Activated CD4-positive, alpha-beta T cell treated with anti-CD3 and anti-CD28 coated beads for 24 hours (primary cell): Measurements from ENCODE around the gene UBE4B.
"Not testable (repeated sequence)": the region's sequence is repeated elsewhere in the genome, so short reads cannot be mapped to it uniquely, and the experiment has no call there.

Source experiments
- DNase-seq, 2 donors: peaks; one replicate each; pipeline ENCODE4 v3.0.0-alpha.2; 2020; ENCODE audit warnings: low read depth in 2 of 2

Gene UBE4B

GRCh38 chr1:10071640-10072039, 38.9 kb downstream of the UBE4B start:
- DNase-seq, result no peak

- not testable (repeated sequence) for DNase-seq
Observed at GRCh38 chr1:10073371-10073770, 40.6 kb downstream of the UBE4B start.

GRCh38 chr1:10074059-10074851, 41.5 kb downstream of the UBE4B start:
- peak; percentile 18 to 55 for DNase-seq

GRCh38 chr1:10074852-10075730, 42.3 kb downstream of the UBE4B start:
- DNase-seq, result no peak

- DNase-seq, result no peak
Observed at GRCh38 chr1:10075732-10076131, 43.0 kb downstream of the UBE4B start.

- no peak for DNase-seq
Observed at GRCh38 chr1:10078494-10078893, 45.7 kb downstream of the UBE4B start.

GRCh38 chr1:10080523-10080922, 47.8 kb downstream of the UBE4B start:
- no peak for DNase-seq

GRCh38 chr1:10082785-10083479, 50.2 kb downstream of the UBE4B start:
- no peak for DNase-seq

- DNase-seq, result no peak
Observed at GRCh38 chr1:10084045-10084444, 51.3 kb downstream of the UBE4B start.

GRCh38 chr1:10085076-10085475, 52.3 kb downstream of the UBE4B start:
- DNase-seq, result no peak

GRCh38 chr1:10087210-10087609, 54.5 kb downstream of the UBE4B start:
- no peak for DNase-seq

GRCh38 chr1:10101929-10102328, 69.2 kb downstream of the UBE4B start:
- no peak for DNase-seq

GRCh38 chr1:10103193-10103592, 70.4 kb downstream of the UBE4B start:
- no peak for DNase-seq

- DNase-seq, result no peak
Observed at GRCh38 chr1:10104834-10105233, 72.1 kb downstream of the UBE4B start.

GRCh38 chr1:10105484-10105883, 72.7 kb downstream of the UBE4B start:
- no peak for DNase-seq

- no peak for DNase-seq
Observed at GRCh38 chr1:10106241-10106640, 73.5 kb downstream of the UBE4B start.

- no peak for DNase-seq
Observed at GRCh38 chr1:10106756-10107475, 74.2 kb downstream of the UBE4B start.

- not testable (repeated sequence) for DNase-seq
Observed at GRCh38 chr1:10107476-10107847, 74.7 kb downstream of the UBE4B start.

GRCh38 chr1:10108134-10108663, 75.4 kb downstream of the UBE4B start:
- DNase-seq, result no peak

- DNase-seq, result no peak
Observed at GRCh38 chr1:10108948-10109708, 76.4 kb downstream of the UBE4B start.

- no peak for DNase-seq
Observed at GRCh38 chr1:10113501-10113900, 80.7 kb downstream of the UBE4B start.
